SK-N-MC (cell line): Measurements from ENCODE around the gene ESYT2.

ENCODE experiments used
- EZH2 ChIP-seq: fragments of 200-600 bp; sonication (generic); IDR thresholded peaks from one replicate; pipeline ENCODE4 v1.6.1; 2017; ENCODE audit warnings: antibody characterized with exemption
- FOXP2 ChIP-seq: optimal IDR thresholded peaks from 2 replicates; pipeline ENCODE3; 2011; ENCODE audit warnings: mild to moderate bottlenecking, moderate library complexity; ENCODE audit not compliant: insufficient read depth; ENCODE audit errors: extremely low read length, control extremely low read depth
- POLR2AphosphoS5 ChIP-seq: IDR thresholded peaks from 2 replicates; pipeline ENCODE4 v1.6.1; 2012; ENCODE audit warnings: mild to moderate bottlenecking, low read depth, low read length, borderline replicate concordance

DNA sequence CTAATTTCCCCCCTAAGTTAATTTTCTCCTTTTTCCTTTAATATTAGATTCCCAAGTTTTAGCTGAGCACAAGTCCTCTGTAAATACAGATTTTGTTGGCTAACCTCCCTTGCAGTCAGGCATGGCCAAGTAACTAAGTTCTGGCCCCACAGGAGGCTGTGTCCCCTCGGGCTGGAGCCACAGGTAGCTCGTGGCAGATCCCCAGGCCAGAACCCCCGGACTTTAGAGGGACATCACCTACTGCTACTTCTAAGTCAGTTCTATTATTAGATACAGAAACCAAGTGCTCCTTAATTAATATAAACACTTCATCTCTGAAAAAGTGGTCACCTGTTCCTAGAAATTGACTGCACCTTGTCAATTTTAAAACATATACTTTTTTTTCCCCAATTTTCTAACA, 78.6 kb downstream of the ESYT2 start:
- TF ChIP-seq POLR2AphosphoS5 = no peak
- no peak for TF ChIP-seq EZH2
- TF ChIP-seq FOXP2 = no peak
